ENCODE data around the gene RPS8. TPM values are rescaled to one million over a fixed set of nuclear protein-coding genes. Genes with fewer than 3 reads are reported as not detected.
A peak's percentile ranks its signal among the peaks of the same experiment; 100 is the strongest.

RPS8 gene
- total and polyA plus RNA-seq, 4 donors: 1,445 to 3,558 (median 1,692) TPM

GRCh38 chr1:44783697-44784093 lies 8.4 kb downstream of the RPS8 start:
- DNase-seq: peak; percentile 50 to 70 (median 65)
- no peak overlapping the region for H3K27ac ChIP-seq (ENCODE audit: low read depth in 1 of 2, low read length in 1 of 2)
- H3K36me3 ChIP-seq (ENCODE audit: control insufficient read depth in 4 of 4, insufficient read depth in 4 of 4, low read length in 4 of 4): peaks cover 4 to 20% (median 9%) of the 10 kb centered on the region in 4 donors

GRCh38 chr1:44784094-44785028 lies 9.0 kb downstream of the RPS8 start:
- H3K4me3 ChIP-seq: peak overlapping the region; percentile 11
- H3K9me3 ChIP-seq (ENCODE audit: control insufficient read depth in 4 of 4, insufficient read depth in 3 of 4, low read length in 3 of 4): no peaks in the 10 kb centered on the region
- DNase-seq (peak in 2 of 3 donors; percentile 43 to 65), ATAC-seq (ENCODE audit: insufficient read depth, low FRiP score) (no peak)
- H3K27ac ChIP-seq (ENCODE audit: low read depth in 1 of 2, low read length in 1 of 2): no peak overlapping the region
- no peak for TF ChIP-seq CTCF (IDR thresholded peaks at IDR 0.05; ENCODE audit: control extremely low read depth, extremely low read depth)
- H3K4me1 ChIP-seq (ENCODE audit: control insufficient read depth in 5 of 5, insufficient read depth in 5 of 5, low read length in 5 of 5): peaks cover 5 to 30% (median 8%) of the 10 kb centered on the region in 5 donors
- WGBS, 2 donors: 11 to 13% methylated on average over 61 to 71 of the region's 71 CpGs
- H3K27me3 ChIP-seq (ENCODE audit: control insufficient read depth in 3 of 3, insufficient read depth in 3 of 3, low read length in 2 of 3): no peaks in the 10 kb centered on the region
- peak overlapping the region in 1 of 2 donors; percentile 71 for H3K9ac ChIP-seq (ENCODE audit: insufficient read depth in 1 of 2, low read length in 2 of 2)
- peaks cover 0 to 18% (median 7%) of the 10 kb centered on the region in 4 donors for H3K36me3 ChIP-seq (ENCODE audit: control insufficient read depth in 4 of 4, insufficient read depth in 4 of 4, low read length in 4 of 4)

More at GRCh38 chr1:44783697-44784093, 8.4 kb downstream of the RPS8 start:
- Histone ChIP-seq H3K27me3 (ENCODE audit: control insufficient read depth in 3 of 3, insufficient read depth in 3 of 3, low read length in 2 of 3) (no peaks in the 10 kb centered on the region), H3K4me1 (ENCODE audit: control insufficient read depth in 5 of 5, insufficient read depth in 5 of 5, low read length in 5 of 5) (peaks cover 5 to 30% (median 8%) of the 10 kb centered on the region in 5 donors), H3K9me3 (ENCODE audit: control insufficient read depth in 4 of 4, insufficient read depth in 3 of 4, low read length in 3 of 4) (no peaks in the 10 kb centered on the region), H3K9ac (ENCODE audit: insufficient read depth in 1 of 2, low read length in 2 of 2) (peak overlapping the region in 1 of 2 donors; percentile 64), H3K4me3 (no peak overlapping the region)
- WGBS, 2 donors: 43 to 51% methylated on average over 8 of the region's 8 CpGs
- TF ChIP-seq CTCF (IDR thresholded peaks at IDR 0.05; ENCODE audit: control extremely low read depth, extremely low read depth): no peak
- no peak for ATAC-seq (ENCODE audit: insufficient read depth, low FRiP score)

- Histone ChIP-seq H3K36me3 (ENCODE audit: control insufficient read depth in 4 of 4, insufficient read depth in 4 of 4, low read length in 4 of 4) (peaks cover 0 to 12% (median 6%) of the 10 kb centered on the region in 4 donors), H3K4me3 (no peak overlapping the region), H3K27me3 (ENCODE audit: control insufficient read depth in 3 of 3, insufficient read depth in 3 of 3, low read length in 2 of 3) (no peaks in the 10 kb centered on the region), H3K4me1 (ENCODE audit: control insufficient read depth in 5 of 5, insufficient read depth in 5 of 5, low read length in 5 of 5) (peaks cover 5 to 30% (median 8%) of the 10 kb centered on the region in 5 donors), H3K9me3 (ENCODE audit: control insufficient read depth in 4 of 4, insufficient read depth in 3 of 4, low read length in 3 of 4) (no peaks in the 10 kb centered on the region), H3K9ac (ENCODE audit: insufficient read depth in 1 of 2, low read length in 2 of 2) (no peak overlapping the region), H3K27ac (ENCODE audit: low read depth in 1 of 2, low read length in 1 of 2) (no peak overlapping the region)
- TF ChIP-seq CTCF (IDR thresholded peaks at IDR 0.05; ENCODE audit: control extremely low read depth, extremely low read depth): no peak
- DNase-seq: no peak
- 87 to 96% methylated on average over 6 of the region's 6 CpGs for WGBS, 2 donors
- no peak for ATAC-seq (ENCODE audit: insufficient read depth, low FRiP score)
These were observed 9.7 kb downstream of the RPS8 start for GRCh38 chr1:44785029-44785380.

All from lung (tissue), 12 donors.